NCI-H187 treated with DMSO at 0.1 percent for 48 hours (cell line): ENCODE results near the gene POU4F2.

ENCODE experiments used
- DNase-seq: peaks from one replicate; lab custom pipeline; 2025; lab: John Stamatoyannopoulos, UW

The POU4F2 gene

DNA sequence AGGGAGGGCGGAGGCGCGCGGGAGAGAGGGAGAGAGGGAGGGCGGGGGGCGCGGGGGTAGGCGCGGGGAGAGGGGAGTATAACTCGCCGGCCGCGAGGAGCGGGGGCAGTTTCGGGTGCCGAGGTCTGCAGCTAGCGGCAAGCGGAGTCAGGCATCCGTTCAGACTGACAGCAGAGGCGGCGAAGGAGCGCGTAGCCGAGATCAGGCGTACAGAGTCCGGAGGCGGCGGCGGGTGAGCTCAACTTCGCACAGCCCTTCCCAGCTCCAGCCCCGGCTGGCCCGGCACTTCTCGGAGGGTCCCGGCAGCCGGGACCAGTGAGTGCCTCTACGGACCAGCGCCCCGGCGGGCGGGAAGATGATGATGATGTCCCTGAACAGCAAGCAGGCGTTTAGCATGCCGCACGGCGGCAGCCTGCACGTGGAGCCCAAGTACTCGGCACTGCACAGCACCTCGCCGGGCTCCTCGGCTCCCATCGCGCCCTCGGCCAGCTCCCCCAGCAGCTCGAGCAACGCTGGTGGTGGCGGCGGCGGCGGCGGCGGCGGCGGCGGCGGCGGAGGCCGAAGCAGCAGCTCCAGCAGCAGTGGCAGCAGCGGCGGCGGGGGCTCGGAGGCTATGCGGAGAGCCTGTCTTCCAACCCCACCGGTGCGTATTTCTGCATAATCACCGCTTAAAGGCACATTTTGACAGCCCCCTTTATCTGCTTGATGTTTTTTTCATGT lies at the start of gene POU4F2:
Gene POU4F2 (plus strand): TSS at position 108 of the 720 bp plus-strand sequence. CDS start 248 bp downstream, at position 356.
- DNase-seq: no peak

DNA sequence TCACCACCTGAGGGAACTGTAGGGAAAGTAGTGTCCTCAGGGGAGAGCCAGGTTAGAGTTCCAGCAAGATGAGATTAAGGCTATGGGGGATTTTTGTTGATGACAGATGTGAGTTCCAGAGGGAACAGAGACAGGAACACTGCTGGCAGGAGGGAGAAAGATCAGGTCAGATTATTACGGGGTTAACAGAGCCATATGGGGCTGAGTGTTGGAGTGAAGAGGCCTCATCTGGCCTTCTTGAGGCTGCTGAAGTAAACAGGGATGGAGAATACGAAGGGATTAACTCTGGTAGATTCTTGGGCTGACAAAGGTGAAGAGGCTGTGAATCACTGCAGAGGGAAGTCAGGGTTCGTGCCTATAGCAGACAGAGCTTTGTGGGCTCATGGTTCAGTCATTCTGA lies 47.9 kb upstream of the POU4F2 start:
- no peak for DNase-seq

DNA sequence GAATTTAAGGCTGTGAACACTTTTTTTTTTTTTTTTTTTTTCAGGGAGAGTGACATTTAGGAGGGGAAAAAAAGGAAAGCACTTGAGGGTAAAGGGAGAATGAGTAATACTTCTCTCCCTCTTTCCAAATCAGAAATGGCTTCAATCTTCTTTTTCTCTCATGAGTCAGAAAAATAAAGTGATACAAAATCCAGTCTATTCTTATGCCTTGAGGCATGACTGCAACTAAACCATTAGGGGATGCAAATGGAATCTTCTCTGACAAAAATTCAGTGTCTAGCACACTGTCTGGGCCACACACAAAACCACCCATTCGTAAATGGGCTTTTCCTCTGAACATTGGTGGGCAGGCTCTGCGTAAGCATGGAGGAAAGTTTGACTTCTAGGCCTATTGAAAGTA lies 46.7 kb upstream of the POU4F2 start:
- DNase-seq: no peak

DNA sequence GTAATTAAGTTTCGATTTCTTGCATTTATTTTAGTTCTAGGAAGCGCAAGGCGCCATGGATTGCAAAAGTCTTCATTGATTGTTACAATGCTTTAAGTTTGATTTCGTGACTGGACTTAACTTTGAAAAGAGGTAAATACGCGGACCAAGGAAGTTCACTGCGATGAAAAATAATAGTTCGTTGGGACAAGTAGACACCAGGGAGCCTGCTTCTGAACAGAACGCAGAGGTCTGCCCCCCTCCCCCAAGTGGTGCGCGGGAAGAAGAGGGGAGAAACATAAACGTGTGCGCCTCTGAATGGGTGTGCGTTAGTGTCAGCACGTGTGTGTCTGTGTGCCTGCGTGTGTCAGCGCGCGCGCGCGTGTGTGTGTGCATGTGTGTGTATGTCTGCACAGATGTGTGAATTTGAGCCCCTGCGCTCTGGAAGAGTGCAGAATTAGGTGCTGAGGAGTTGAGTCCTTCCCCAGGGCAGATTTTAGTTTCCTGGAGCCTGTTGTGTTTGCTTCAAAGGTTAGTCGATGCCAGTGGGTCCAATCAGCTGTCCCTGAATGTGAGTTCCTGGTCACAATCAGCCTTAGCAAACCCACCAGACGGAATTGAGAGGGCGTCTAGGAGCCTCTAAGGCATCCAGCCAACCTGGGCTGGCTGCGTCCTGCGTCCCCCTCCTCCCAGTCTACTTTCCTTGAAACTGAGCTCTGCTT lies 5.8 kb upstream of the POU4F2 start:
- no peak for DNase-seq

- DNase-seq: no peak
These were observed 5.3 kb upstream of the POU4F2 start for GRCh38 chr4:146633471-146633800.

DNA sequence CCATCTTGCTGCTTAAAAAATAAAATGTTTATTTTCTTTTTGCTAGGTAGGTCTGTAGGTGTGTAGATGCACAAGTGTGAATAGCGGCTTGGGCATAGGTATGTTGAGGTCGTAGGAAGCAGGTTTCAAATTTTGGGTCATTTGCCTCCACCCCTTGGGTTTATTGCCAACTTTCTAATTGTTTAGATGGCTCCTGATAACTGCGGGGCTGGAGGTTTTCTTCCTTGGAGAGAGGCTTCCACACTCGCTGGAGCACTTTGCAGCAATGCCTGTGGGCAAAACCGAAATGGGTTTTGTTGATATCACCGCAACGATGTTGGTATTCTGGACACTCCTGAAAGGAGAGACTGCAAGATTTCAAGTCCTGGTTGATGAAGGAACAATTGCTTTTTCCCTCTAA lies 3.9 kb upstream of the POU4F2 start:
- DNase-seq: no peak

DNA sequence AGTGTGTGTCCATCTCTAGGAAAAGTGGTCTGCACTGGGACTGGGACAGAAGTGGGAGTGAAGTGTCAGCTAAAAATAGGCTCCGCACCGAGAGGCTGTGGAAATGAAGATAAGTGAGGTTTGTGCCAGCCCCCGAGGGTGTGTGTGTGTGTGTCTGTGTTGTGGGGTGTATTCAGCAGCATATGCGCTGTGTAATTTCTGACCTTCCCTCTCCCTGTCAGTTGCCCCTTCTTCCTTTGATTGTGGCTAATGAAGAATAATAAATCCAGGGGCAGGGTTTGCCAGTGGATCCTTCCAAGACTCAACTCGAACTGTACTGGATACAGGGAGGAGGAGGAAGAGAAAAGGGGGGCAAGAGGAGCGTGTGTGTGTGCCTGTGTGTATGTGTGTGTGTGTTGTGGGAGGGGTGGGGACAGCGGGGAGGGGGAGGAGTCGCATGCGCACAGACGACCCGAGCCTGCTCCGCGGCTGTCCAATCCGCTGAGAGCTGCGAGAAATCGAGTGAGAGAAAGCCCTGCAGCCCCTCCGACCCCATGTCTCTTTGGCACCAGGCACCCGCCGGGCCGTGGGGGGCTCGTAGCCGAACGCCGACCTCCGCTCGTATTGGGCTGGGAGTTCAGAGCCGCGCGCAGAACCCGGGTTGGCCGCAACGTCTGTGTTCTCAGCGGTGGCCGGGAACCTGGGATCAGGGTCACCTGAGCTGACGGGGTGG lies 916 bp upstream of the POU4F2 start:
- no peak for DNase-seq

- DNase-seq: no peak
These were observed 334 bp upstream of the POU4F2 start for GRCh38 chr4:146638333-146638785.

GRCh38 chr4:146639506-146639932 lies 826 bp downstream of the POU4F2 start:
- DNase-seq: no peak

DNA sequence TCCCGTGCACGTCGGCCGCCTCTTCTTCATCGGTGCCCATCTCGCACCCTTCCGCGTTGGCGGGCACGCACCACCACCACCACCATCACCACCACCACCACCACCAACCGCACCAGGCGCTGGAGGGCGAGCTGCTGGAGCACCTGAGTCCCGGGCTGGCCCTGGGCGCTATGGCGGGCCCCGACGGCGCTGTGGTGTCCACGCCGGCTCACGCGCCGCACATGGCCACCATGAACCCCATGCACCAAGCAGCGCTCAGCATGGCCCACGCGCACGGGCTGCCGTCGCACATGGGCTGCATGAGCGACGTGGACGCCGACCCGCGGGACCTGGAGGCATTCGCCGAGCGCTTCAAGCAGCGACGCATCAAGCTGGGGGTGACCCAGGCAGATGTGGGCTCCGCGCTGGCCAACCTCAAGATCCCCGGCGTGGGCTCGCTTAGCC lies 1.4 kb downstream of the POU4F2 start:
- no peak for DNase-seq

DNA sequence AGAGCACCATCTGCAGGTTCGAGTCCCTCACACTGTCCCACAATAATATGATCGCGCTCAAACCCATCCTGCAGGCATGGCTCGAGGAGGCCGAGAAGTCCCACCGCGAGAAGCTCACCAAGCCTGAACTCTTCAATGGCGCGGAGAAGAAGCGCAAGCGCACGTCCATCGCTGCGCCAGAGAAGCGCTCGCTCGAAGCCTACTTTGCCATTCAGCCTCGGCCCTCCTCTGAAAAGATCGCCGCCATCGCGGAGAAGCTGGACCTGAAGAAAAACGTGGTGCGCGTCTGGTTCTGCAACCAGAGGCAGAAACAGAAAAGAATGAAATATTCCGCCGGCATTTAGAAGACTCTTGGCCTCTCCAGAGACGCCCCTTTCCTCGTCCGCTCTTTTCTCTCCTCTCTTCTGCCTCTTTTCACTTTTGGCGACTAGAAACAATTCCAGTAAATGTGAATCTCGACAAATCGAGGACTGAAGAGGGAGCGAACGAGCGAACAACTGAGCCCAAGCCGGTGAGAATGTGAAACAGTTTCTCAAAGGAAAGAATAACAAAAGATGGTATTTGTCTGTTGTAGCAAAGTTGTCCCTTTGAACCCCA lies 1.9 kb downstream of the POU4F2 start:
- no peak for DNase-seq

DNA sequence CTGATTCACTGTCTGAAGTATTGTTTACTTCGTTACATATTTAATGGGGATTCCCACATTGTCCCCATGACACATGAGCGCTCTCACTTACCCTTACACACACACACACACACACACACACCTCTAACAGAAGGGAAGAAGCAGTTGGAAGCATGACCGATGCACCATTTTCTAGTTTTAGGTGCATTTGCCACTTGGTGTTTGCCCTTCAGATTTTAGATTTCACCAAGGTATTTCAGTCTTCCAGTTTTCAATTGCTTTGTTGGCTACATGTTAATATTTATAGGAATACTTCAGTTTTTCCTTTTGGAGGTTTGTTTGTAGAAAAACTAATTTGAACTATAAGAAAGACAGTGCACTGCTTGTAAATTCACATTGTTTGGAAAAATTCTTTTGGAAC lies 3.1 kb downstream of the POU4F2 start:
- no peak for DNase-seq

DNA sequence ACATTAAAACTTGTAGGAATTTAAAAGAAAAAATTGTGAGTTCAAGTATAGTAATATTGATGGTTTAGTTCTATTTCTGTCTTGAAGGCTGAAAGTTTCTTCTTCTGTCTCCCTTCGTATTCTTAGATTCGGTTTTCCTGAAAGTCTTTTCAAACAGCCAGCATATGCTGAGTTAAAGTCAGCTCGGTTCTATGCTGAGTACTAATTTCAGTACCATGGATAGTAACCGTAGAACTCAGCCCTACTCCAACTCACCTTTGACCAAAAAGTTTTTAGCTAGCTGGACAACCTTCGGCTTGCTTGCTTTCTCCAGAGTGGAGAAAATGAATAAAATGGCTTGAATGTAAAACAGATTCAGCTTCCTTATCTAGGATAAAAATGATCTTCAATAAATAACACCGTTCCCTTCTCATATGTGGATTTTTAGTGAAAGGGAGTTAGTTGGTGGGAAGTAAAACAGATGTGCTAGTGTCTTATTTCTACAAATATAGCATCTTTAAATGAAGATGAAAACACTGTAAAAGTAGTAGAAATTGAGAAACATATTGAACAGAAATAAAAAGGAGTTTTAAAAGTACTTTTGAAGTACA lies 5.2 kb downstream of the POU4F2 start:
- no peak for DNase-seq

- DNase-seq: no peak
These were observed 7.2 kb downstream of the POU4F2 start for GRCh38 chr4:146645921-146646320.

GRCh38 chr4:146646593-146647325 lies 8.1 kb downstream of the POU4F2 start:
- DNase-seq: no peak

- DNase-seq: no peak
These were observed 9.1 kb downstream of the POU4F2 start for GRCh38 chr4:146647615-146648460.

- no peak for DNase-seq
These were observed 9.7 kb downstream of the POU4F2 start for GRCh38 chr4:146648461-146648783.

DNA sequence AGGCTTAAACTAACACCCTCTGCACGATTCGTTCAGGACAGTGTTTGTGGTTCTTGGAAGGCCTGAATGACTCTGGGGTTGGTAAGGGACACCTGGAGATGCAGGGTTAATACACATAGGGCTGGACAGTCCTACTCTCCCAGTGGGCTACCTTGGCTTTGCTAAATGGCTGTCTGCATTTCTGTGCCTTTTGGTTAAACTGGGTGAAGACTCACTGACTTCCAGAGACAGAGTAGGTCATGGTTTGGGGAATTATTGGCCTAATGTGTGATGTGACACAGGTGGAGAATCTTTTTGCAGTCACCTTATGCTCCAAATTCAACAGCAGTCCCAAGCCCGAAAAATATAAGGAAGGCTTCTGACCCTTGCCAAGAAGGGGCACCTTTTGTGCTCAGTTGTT lies 10.5 kb downstream of the POU4F2 start:
- DNase-seq: no peak

- DNase-seq: no peak
These were observed 11.3 kb downstream of the POU4F2 start for GRCh38 chr4:146650034-146650433.

- DNase-seq: no peak
These were observed 16.2 kb downstream of the POU4F2 start for GRCh38 chr4:146654687-146655520.
